GM12874 (cell line): ENCODE measurements around the gene ATP9A.

ENCODE experiments used
- CTCF ChIP-seq: IDR thresholded peaks from 2 replicates; pipeline ENCODE4 v1.5.1; 2011; ENCODE audit warnings: low read depth, mild to moderate bottlenecking, control low read depth, low read length, moderate library complexity; ENCODE audit not compliant: insufficient read depth

The ATP9A gene

GRCh38 chr20:51679254-51679921 is 88.8 kb downstream of the ATP9A start:
- TF ChIP-seq CTCF: no peak

GRCh38 chr20:51678026-51678697 is 90.0 kb downstream of the ATP9A start:
- no peak for TF ChIP-seq CTCF

- TF ChIP-seq CTCF: no peak
These were observed 99.2 kb downstream of the ATP9A start for GRCh38 chr20:51668947-51669346.

GRCh38 chr20:51668515-51668914 is 99.7 kb downstream of the ATP9A start:
- TF ChIP-seq CTCF: no peak

GRCh38 chr20:51667491-51667890 is 100.7 kb downstream of the ATP9A start:
- TF ChIP-seq CTCF: no peak

GRCh38 chr20:51667002-51667408 is 101.2 kb downstream of the ATP9A start:
- no peak for TF ChIP-seq CTCF

- TF ChIP-seq CTCF: no peak
These were observed 102.1 kb downstream of the ATP9A start for GRCh38 chr20:51666126-51666525.
